ENCODE data around the gene DNMT1. TPM values are rescaled to one million over a fixed set of nuclear protein-coding genes. Genes with fewer than 3 reads are reported as not detected.

DNMT1 gene
- total RNA-seq, 1 donor from 2014 or later, result 333 TPM

- no peaks in the 10 kb centered on the region for H3K36me3 Mint-ChIP-seq (ENCODE audit: low read depth)
- no peaks in the 10 kb centered on the region for H3K9me3 Mint-ChIP-seq
- H3K27me3 Mint-ChIP-seq (ENCODE audit: low read depth), result peaks cover 18% of the 10 kb centered on the region
- no peak for TF ChIP-seq CTCF (conservative IDR thresholded peaks at IDR 0.05)
- peaks cover 4% of the 10 kb centered on the region for H3K4me1 Mint-ChIP-seq
- no peak overlapping the region for H3K4me3 Mint-ChIP-seq
- DNase-seq (ENCODE audit: low read depth, low spot score), result no peak
- H3K27ac Mint-ChIP-seq (ENCODE audit: unreplicated experiment), result no peak overlapping the region
These were observed 94.5 kb downstream of the DNMT1 start for GRCh38 chr19:10100163-10100785.

DNA sequence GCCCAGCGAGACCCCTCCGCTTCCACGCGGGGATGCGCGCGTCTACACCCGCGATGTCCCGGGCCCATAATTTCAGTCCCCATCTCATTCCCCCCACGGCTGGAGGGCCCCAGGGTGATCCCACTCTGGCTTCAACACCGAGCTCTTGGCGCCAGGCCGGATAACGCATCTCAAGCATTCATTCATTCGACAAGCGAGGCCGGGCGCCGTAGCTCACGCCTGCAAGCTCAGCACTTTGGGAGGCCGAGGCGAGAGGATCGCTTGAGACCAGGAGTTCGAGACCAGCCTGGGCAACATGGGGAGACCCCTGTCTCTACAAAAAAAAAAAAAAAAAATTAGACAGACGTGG is 98.2 kb downstream of the DNMT1 start:
- TF ChIP-seq CTCF (conservative IDR thresholded peaks at IDR 0.05), result no peak
- H3K27ac Mint-ChIP-seq (ENCODE audit: unreplicated experiment), result no peak overlapping the region
- H3K36me3 Mint-ChIP-seq (ENCODE audit: low read depth), result no peaks in the 10 kb centered on the region
- H3K4me3 Mint-ChIP-seq, result no peak overlapping the region
- DNase-seq (ENCODE audit: low read depth, low spot score), result no peak
- H3K4me1 Mint-ChIP-seq, result peaks cover 4% of the 10 kb centered on the region
- no peaks in the 10 kb centered on the region for H3K9me3 Mint-ChIP-seq
- peaks cover 35% of the 10 kb centered on the region for H3K27me3 Mint-ChIP-seq (ENCODE audit: low read depth)

DNA sequence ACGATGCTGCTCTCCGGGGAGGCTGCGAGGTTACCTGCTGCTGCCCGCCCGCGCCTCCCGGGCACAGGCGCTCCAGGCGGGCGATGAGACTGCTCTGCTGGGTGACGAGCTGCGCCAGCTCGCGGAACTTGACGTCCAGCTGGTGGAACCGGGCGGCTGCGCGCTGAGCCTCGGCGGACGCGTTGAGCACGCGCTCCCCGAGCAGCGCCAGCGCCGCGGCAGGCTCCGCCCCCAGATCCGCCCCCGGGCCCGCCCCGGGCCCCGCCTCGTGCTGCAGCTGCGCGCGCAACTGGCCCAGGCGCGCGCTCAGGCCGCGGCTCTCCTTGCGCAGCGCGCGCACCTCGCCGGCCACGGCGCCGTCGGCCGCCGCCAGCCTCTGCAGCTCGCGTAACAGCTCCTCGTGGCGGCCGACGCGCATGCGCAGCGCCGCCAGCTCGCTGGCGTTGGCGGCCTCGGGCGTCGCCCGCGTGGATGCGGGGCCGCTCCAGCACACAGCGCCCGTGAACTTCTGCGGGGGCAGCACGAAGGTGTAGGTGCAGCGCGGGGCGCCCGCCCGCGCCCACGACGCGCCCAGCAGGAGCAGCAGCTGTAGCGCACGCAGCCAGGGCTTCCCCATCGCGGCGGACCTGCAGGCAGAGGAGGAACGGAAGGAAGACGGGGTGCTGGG is 98.7 kb downstream of the DNMT1 start:
- DNase-seq (ENCODE audit: low read depth, low spot score), result peak; percentile 86
- TF ChIP-seq CTCF (conservative IDR thresholded peaks at IDR 0.05), result no peak
- Mint-ChIP-seq H3K4me1 (peaks cover 4% of the 10 kb centered on the region), H3K9me3 (no peaks in the 10 kb centered on the region), H3K27me3 (ENCODE audit: low read depth) (peaks cover 35% of the 10 kb centered on the region), H3K36me3 (ENCODE audit: low read depth) (no peaks in the 10 kb centered on the region), H3K27ac (ENCODE audit: unreplicated experiment) (no peak overlapping the region), H3K4me3 (no peak overlapping the region)

GRCh38 chr19:10095622-10095947 is 99.2 kb downstream of the DNMT1 start:
- no peaks in the 10 kb centered on the region for H3K36me3 Mint-ChIP-seq (ENCODE audit: low read depth)
- H3K4me3 Mint-ChIP-seq, result no peak overlapping the region
- no peak for TF ChIP-seq CTCF (conservative IDR thresholded peaks at IDR 0.05)
- DNase-seq (ENCODE audit: low read depth, low spot score), result no peak
- H3K27ac Mint-ChIP-seq (ENCODE audit: unreplicated experiment), result no peak overlapping the region
- no peaks in the 10 kb centered on the region for H3K9me3 Mint-ChIP-seq
- H3K27me3 Mint-ChIP-seq (ENCODE audit: low read depth), result peaks cover 35% of the 10 kb centered on the region
- H3K4me1 Mint-ChIP-seq, result peaks cover 4% of the 10 kb centered on the region

- no peak for TF ChIP-seq CTCF (conservative IDR thresholded peaks at IDR 0.05)
- H3K4me1 Mint-ChIP-seq, result no peaks in the 10 kb centered on the region
- peak overlapping the region; percentile 27 for H3K4me3 Mint-ChIP-seq
- peaks cover 29% of the 10 kb centered on the region for H3K27me3 Mint-ChIP-seq (ENCODE audit: low read depth)
- H3K9me3 Mint-ChIP-seq, result no peaks in the 10 kb centered on the region
- H3K27ac Mint-ChIP-seq (ENCODE audit: unreplicated experiment), result no peak overlapping the region
- no peaks in the 10 kb centered on the region for H3K36me3 Mint-ChIP-seq (ENCODE audit: low read depth)
- DNase-seq (ENCODE audit: low read depth, low spot score), result no peak
These were observed 101.2 kb downstream of the DNMT1 start for GRCh38 chr19:10093295-10094186.

Measured in neural crest cell (in vitro differentiated cells).